ENCODE data around the gene TENM4.

The TENM4 gene

DNA sequence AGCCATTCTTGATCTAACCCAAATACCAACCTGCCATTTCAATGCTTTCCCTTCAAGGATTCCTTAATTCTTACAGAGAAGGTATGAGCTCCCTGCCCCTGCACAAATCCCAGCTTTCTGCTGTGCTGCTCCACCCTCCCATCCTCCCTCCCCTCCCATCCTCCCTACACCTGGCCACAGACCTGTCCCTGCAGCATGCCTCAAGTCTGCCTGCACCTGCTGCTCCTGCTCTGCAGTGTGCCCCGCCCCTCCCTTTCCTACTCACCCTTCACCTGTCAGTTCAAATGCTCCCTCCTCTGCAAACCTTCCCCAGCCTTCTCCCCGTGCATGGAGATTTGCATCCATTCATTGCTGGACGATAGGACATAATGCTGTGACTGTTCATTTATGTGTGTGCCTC, 726.3 kb downstream of the TENM4 start:
- DNase-seq = no peak

DNA sequence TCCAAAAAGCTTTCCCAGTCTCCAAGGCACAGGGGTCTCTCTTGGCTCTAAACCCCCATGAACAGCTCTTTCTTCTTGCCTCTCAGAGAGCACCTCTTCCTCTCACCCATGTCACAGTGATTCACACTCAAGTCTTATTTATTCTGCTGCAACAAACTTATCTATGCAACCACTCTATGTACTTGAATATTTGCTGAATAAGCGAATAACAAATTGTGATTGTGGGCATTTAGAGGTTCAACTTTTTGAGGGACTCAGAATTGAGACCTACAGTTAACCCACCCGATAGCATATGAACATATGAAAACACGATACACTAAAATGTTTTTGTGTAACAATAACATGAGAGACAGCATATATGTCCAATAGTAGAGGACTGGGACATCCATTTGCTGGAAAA, 729.1 kb downstream of the TENM4 start:
- DNase-seq = no peak

DNA sequence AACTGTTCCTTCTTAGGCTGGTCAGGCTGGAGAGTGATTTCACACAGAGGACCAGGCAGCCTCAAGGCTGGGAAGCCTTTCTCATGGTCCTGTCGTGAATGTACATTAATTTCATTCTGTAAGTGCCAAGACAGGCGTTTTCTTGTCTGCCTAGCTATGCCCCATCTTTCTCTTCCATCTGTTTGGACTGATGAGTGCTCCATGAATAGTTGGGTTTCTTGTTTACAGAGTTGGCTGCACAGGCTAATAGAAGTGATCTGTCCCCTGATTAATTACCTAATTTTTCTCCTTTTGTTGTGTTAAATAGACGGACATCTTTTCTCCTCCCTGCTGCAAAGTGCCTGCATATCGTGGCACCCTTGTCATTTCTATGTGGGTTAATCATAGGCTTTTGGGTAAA, 730.4 kb downstream of the TENM4 start:
- DNase-seq = no peak

DNA sequence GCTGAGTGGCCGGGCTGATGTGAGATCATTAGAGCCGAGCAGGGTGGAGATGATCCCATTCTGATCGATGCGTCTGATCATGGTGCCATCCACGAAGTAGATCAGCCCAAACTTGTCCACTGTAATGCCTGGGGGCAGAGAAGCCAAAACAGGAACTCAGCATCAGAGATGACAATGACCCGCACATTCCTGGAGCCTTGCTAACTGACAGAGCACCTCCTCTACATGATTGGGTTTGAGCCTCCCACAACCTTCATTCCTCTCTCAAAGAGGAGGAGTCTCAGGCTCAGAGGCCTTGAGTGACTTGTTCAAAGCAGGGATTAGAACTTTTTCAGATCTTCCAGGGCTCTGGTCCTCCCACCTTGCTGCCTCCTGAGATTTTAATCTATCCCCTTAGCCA, 732.4 kb downstream of the TENM4 start:
- DNase-seq = no peak

DNA sequence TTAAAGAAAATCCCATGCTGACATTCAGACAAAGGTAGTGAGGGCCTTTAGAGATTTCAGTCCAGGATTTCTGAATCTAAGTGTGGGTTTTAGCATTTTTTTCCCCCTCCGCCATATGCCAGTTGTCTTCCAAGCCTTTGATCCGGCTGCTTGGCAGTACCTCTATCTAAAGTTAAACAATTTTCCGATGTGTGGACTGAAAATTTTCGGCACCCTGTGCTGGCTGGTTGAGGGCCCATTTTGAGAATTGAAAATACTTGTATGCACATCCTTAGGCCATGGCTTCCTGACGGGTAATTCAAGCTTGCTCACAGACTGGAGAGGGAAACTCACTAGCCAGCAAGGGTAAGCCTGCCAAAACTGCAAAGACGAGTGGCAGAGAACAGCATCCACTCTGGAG, 734.3 kb downstream of the TENM4 start:
- no peak for DNase-seq

DNA sequence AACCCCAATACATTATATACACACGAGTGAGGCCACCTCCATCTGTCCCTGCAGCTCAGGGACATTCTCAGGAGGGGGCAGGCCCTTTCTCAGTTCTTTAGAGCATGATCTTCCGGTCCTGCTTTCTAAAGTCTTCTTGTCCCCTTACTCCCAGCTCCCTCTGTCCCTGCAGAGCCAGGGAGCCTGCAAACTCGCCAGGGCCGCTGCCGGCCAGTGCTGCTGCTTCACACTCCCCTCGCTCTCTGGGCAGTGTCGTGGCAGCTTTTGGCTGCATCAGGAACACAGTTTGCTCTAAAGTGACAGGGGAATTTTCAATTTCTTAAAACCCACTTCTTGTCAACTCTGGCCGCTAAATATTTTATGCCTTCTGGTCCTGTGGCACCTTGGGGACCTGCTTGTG, 736.0 kb downstream of the TENM4 start:
- DNase-seq = no peak

DNA sequence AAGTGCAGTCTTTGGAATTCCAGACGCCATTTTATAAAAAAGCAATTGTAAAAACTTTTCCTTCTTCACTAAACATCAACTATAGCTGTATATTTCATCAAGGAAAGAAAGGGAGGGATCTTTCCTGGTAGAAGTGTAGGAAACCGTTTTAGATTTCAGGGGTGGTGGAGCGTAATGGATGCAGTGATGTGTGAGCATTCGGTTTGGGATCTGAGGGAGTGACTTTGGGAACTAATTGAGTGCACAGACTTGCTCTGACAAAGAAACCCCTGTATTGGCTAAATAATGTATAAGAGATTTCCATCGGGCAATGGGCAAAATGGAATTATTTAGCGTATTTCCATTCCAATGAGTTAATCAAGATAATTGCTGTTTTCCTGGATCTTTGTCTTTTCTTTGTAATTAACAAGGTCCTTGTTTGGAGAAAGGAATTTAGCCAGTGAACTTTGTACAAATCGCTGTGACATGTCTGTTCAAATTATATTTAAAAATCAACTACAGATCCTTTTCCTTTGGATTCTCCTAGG, 741.2 kb downstream of the TENM4 start:
- no peak for DNase-seq

DNA sequence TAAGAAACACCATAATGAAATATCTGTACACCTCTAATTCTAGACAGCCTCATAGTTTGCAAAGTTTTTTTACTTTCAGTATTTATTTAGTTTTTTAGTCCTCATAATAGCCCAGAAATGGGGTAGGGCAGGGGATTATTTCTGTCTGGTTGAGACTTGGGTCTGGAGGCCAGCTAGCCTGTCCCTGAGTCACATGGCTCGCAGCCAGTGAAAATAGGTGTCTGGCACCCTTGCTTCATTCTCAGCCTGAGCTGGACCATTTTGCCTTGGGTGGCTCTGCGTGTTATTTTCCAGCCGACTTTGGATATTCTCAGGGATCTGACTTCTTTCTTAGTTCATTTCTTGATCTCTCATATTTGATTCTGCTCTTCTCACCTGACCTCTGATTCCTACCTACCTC, 742.2 kb downstream of the TENM4 start:
- DNase-seq = no peak

DNA sequence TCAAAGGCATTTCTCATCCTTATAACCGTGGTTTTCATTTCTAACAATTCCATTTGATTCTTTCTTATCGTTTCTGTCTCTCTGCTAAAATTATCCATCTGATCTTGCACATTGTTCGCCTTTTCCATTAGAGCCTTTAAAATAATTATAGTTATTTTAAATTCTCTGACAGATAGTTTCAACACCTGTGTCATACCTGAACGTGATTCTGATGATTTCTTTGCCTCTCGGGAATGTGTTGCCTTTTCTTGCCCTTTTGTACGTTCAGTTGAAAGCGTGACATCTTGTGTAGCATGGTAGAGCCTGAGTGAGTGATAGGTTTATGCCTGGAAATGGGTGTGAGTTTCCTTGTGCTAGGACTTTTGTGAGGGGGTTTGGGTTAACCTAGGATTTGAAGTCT, 744.7 kb downstream of the TENM4 start:
- no peak for DNase-seq

DNA sequence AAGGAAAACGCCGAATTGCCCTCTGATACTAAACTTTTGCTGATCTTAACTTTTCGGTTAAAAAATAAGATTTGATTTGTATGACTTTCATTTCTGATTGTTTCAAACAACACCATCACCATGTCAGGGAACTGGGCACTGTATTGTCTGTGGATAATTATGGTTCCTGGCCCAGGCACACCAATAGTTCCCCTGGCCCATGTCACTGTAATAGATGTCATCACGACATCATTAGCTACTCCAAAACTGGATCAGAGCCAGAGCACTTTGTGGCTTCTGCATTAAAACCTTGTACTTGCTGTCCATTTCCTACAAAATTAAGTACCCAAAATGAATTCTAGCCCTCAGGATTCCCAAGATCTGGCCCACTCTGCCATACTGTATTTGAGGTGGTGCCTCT, 746.7 kb downstream of the TENM4 start:
- no peak for DNase-seq

DNA sequence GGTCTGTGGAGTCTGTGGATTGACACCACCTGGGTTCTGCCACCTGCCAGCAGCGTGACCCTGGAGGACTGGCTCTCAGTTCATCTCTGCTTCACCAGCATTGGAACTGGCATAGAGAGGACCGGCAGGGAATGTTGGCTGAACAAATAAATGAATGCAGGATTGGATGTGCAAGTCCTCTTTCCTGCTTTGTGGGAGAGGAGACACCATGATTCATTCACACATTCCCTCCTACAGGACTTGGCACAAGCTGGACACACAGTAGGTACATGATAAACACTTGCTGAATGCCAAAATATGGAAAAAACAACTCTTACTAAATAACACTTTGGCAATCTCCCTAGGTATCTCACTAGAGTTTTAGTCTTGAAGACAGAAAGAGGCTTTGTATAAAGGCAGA, 749.6 kb downstream of the TENM4 start:
- DNase-seq = no peak

DNA sequence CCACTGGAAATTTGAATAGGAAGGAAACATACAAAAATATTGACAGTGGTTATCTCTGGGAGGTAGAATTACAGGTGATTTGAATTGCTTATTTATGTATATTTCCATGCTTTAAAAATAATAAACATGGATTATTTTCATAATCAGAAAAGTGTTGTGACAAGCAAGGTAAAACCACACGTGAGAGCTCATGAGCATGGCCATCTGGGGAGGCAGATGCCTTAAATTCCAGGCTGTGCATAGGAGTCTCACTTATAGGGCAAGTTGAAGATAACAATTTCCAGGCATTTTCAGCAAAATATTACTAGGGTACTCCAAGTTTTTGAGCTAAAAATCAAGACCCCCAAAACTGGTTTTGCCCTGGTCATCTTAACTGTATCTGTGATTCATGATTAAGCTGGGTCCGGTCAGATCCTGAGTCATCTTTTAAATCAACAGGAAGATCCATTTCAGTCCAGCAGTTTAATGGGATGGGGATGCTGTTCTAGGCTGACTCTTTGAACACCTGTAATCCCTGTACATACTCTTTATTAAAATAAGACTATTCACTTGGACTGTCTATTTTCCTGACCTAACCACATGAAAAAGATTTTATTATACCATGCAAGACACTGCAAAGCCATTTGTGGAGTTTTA, 750.4 kb downstream of the TENM4 start:
- DNase-seq = no peak

DNA sequence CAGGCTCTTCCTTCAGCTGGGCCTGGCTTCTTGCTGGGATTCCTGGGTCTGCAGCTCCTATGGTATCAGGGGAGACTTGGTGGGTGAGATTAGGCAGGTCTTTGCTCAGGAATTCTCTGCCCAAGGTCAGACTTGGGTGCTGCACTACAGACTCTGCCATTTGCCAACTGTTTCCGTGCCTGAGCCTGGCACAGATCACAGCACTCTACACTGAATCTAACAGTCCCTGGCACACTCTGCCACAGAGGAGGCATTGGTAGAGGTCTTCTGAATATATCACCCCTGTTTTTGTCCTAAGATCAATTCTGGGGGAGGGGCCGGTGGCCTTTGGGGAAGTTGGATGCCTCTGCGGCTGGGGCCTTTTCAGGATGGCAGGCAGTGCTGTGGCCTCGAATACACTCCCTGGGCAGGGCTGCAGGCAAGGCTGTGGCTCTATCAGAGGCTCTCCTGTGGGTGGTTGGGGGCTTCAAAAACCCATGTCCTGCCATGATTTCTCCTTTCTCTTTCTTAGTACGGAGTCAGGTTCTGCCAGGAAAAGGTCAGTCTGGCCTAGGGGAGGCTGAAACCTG, 751.2 kb downstream of the TENM4 start:
- no peak for DNase-seq

DNA sequence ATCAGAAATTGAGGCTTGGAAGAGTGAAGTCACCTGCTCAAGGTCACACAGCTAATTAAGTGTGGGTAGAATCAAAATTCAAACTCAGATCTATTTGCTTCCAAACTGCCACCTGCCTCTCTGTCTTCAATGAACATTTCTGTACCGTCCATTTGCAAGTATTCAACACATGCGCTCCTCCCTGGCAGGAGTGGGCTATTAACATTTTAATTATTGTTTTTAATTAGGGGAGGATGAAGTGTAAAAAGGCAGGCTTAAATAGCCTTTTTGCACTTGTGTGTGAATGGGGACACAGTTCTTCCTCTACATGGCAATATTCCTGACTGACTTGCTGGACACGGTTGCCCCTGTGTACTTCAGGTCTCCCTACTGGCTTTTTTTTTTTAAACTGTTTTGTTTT, 751.7 kb downstream of the TENM4 start:
- DNase-seq = no peak

DNA sequence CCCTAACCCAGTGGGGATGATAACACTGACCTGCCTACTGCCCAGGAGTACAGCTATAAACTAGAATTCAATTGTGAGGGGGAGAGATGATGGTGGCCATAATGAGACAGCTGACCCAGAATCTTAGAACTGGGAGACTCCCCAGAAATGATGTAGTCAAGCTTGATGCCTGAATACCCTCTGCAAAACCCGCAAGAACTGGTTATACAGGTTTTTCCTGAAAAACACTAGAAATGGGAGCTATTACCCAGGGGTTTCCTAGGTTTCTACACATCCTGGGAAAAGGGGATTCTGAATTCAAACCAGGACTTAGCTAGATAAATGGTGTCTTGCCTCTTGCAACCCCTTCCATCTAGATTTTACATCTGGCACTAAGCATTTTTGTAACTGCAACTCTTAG, 752.4 kb downstream of the TENM4 start:
- no peak for DNase-seq

DNA sequence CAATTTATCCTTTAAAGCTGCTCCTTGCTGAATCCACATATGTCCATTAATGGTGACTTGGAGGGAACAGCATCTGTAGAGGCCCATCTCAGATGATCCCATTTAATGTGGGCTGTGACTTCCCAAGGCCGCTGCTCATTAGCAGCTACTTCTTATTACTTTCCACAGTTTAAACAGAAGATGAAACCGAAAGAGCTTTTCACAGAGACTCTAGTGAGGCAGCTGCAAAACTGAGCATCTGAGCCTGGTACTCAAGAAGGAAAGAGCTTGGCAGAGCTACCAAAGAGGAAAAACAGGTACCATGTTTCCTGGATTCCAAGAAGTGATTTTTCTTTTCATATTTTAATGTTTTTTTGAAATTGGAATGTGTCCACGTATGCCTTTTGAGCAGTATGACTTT, 755.7 kb downstream of the TENM4 start:
- no peak for DNase-seq

DNA sequence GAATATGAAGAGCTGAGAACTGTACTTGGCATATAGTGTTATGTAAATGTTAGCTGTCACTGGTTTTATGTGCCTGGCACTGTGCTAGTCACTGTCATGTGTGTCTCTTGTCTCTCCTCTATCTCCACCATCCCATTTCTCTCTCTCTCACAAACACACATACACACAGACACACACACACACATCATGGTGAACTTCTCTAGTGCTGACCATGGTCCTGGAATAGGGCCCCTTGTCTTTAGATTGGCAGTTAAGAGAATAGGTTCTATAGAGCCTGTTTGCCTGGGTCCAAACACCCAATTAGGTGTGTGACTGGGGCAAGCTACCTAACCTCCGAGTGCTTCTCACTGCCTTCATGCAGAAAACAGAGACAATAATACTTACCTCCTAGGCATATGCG, 756.5 kb downstream of the TENM4 start:
- no peak for DNase-seq

DNA sequence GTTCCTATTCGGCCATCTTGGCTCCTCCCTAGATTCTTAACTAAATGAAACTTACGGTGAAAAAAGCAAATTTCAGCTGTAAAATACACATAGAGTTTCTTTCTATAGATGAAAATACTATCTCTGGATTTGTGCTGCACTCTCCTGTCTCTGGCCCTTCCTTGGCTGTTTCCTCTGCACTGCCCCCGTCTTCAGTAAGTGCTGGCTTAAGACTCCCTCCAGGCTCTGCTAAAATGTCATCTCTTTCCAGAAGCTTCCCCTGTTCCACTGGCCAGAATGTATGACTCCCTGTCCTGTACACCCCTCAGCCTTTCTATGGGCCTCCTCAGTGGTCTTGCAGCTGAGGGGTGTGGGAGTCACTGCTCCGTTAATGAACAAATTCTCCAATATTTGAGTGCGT, 757.1 kb downstream of the TENM4 start:
- no peak for DNase-seq

DNA sequence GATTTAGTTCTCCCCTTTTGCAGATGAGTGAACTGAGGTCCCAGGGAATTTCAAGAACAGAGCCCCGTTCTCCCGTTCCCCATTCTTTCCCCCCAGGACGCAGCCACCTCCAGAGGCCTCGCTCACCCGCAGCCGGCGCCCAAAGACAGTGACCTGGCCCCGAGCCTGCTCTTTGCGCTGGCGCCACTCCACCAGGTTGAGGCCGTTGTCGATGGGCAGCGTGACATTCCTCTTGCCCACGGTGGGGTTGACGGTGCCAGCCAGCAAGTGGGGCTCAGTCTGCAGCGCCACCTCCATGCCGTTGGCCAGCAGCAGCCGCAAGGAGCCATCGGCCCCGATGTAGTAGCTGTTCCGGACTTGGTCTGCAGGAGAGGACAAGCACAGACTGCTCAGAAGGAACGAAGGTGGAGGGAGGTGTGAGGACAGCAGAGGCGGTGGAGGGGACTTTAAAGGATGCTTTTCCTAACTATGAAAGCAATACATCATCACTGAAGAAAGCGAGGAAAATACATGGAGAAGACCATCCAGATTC, 764.7 kb downstream of the TENM4 start:
- DNase-seq = no peak

DNA sequence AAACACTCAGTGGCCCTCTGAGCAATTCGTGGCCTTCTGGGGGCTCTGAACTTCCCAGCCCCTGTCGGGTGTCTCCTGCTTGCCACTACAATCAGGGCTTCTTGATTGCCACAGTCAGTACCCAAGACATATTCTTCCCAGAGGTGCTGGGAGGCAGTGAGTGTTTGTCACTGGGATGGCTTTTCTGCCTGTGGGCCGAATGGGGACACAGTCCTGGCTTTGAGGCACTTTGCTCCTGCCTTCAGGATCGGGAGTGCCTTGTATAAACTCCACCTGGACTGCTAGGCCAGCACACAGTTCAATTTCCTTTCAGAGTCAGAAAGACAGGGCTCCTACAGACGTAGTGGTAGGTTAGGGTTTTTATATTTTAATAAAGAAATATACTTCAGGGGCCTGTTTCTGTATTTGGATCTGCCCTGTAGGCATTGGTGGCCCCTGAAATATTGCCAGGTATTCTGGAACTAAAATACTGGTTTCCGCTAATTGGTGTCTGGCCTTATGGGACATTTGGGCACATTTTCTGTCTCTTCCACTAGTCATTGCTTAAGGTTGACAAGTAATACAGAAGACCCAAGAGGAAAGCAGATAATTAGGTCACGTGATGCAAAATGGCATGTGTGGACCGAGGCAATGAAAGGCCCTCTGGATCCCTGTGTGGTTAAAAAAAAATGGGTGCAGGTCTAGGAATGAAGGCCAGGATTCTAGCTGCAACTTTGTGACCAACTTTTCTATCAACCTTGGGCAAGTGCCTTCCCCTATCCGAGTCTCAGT, 767.8 kb downstream of the TENM4 start:
- no peak for DNase-seq

DNA sequence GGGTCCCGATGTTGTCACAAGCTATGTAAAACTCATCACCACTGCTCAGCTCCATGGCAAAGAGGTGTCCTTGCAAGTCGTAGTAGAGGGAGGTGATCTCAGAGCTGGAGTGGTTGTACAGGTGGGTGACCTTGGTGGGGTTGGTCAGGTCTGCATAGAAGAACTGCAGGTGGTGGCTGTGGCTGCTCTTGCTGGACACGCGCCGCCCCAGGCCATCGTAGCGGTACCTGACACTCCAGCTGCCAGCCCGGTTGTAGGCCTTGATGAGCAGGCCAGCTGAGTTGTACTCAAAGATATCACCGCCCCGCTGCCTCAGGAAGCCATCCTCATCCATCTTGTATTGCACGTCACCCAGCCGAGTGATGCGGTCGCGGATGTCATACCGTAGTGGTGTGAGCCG, 771.6 kb downstream of the TENM4 start:
- DNase-seq = no peak

DNA sequence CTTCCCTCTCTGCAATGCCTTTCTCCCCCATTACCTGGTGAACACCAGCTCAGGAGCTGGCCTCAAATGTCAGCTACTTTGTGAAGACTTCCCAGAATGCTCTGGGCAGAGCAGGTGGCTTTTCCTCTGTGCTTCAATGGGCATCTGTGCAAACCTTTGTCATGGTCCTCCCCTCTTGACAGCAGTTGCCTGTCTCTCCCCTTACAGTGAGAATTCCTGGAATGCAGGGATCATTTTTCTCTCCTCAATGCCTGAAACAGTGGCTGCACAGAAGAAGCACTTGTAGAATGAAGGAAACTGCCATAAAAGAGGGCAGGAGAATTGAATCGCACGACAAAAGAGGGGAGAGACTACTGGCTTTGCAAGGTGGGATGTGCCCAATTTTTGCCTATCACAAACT, 773.4 kb downstream of the TENM4 start:
- DNase-seq = no peak

DNA sequence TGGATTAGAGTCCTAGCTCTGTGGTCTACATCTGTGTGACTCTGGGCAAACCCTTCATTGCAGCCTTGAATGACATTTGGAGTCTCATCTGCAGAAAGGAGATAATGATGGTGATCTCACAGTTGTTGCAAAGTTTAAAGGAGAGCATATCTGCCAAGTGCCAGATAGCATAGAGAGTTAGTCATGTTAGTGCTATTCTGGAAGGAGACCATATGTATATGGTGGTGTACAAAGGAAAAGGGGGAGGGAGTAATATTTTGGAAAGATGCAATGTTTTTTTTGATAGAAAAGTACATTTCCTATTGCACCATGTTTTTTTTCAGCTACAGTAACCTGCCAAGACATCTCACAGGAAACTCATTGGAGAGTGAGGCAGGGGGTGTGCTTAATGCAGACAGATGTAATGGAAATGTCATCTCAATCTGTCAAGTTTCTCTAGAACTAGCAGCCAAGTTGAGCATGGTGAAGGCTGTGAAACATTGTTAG, 774.1 kb downstream of the TENM4 start:
- no peak for DNase-seq

DNA sequence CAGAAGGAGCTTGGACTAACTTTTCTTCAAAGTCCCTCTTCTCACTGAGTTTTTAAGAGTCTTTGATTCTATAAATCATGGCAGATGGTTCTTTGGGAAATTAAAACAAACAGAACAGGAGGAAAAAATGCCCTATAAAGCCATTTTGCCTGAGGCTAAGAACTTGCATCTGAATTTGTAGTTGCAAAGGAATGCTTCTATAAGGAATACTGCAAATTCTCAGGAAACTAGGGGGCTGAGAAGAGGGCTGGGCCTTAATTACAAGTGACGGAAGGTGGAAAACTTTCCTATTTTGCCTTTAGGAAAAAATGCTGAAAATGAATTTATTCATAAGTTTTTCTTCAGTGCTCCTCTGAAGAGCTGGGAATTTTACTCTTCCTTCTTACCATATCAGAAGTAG, 776.2 kb downstream of the TENM4 start:
- no peak for DNase-seq
